MM.1S (cell line): ENCODE measurements around the gene CHD6.

Experiments used
- DNase-seq: peaks from one replicate; pipeline ENCODE4 v3.0.0-alpha.2; 2015
- H2AFZ ChIP-seq: fragments of 300-600 bp; sonication (generic); 2 replicates; pipeline ENCODE4 v1.6.0; 2016; ENCODE audit warnings: antibody characterized with exemption, low read length
- H3F3A ChIP-seq: fragments of 300-600 bp; sonication (generic); 2 replicates; pipeline ENCODE4 v1.6.1; 2016; ENCODE audit warnings: mild to moderate bottlenecking, antibody characterized with exemption, low read length, moderate library complexity, mixed read lengths; ENCODE audit not compliant: insufficient read depth
- H3K27ac ChIP-seq: fragments of 300-600 bp; sonication (generic); 2 replicates; pipeline ENCODE4 v1.5.1; 2016; ENCODE audit warnings: mild to moderate bottlenecking, low read length
- H3K27me3 ChIP-seq: fragments of 300-600 bp; sonication (generic); replicated peaks from 2 replicates; pipeline ENCODE4 v1.6.0; 2016; ENCODE audit warnings: low read length; ENCODE audit not compliant: insufficient read depth
- H3K36me3 ChIP-seq: fragments of 300-600 bp; sonication (generic); replicated peaks from 2 replicates; pipeline ENCODE4 v1.6.1; 2016; ENCODE audit warnings: mild to moderate bottlenecking, low read length, mixed read lengths; ENCODE audit not compliant: insufficient read depth
- H3K4me1 ChIP-seq: fragments of 300-600 bp; sonication (generic); 2 replicates; pipeline ENCODE4 v1.6.1; 2016; ENCODE audit warnings: low read length, mixed read lengths
- H3K4me2 ChIP-seq: fragments of 300-600 bp; sonication (generic); 2 replicates; pipeline ENCODE4 v1.6.0; 2016; ENCODE audit warnings: low read depth, low read length
- H3K4me3 ChIP-seq: fragments of 300-600 bp; sonication (generic); 2 replicates; pipeline ENCODE4 v1.5.1; 2016; ENCODE audit warnings: low read length, mixed read lengths
- H3K79me2 ChIP-seq: fragments of 300-600 bp; sonication (generic); 2 replicates; pipeline ENCODE4 v1.6.1; 2016; ENCODE audit warnings: mixed run types, low read length, mixed read lengths
- H3K9ac ChIP-seq: fragments of 300-600 bp; sonication (generic); 2 replicates; pipeline ENCODE4 v1.6.1; 2016; ENCODE audit warnings: low read length, mixed read lengths
- H3K9me2 ChIP-seq: fragments of 300-600 bp; sonication (generic); replicated peaks from 2 replicates; pipeline ENCODE4 v1.6.1; 2016; ENCODE audit warnings: mild to moderate bottlenecking, low read length, mixed read lengths; ENCODE audit not compliant: insufficient read depth
- H3K9me3 ChIP-seq: fragments of 300-600 bp; sonication (generic); replicated peaks from 2 replicates; pipeline ENCODE4 v1.6.1; 2016; ENCODE audit warnings: mild to moderate bottlenecking, low read length, mixed read lengths; ENCODE audit not compliant: insufficient read depth
- H4K20me1 ChIP-seq: fragments of 300-600 bp; sonication (generic); 2 replicates; pipeline ENCODE4 v1.6.1; 2016; ENCODE audit warnings: mild to moderate bottlenecking, low read length, moderate library complexity, mixed read lengths; ENCODE audit not compliant: insufficient read depth
- EZH2 ChIP-seq: fragments of 300-600 bp; sonication (generic); optimal IDR thresholded peaks from 2 replicates; pipeline ENCODE3; 2017; ENCODE audit warnings: low read depth, mild to moderate bottlenecking, antibody characterized with exemption, low read length, mixed read lengths
- EZH2phosphoT487 ChIP-seq: fragments of 300-600 bp; sonication (generic); IDR thresholded peaks from 2 replicates; pipeline ENCODE4 v1.6.1; 2018; ENCODE audit warnings: antibody characterized with exemption, low read length
- TF ChIP-seq, protein P1 (sequence below): fragments of 300-600 bp; sonication (generic); IDR thresholded peaks from 2 replicates; pipeline ENCODE4 v1.5.1; 2016; ENCODE audit warnings: antibody characterized with exemption, low read length, mixed read lengths

CHD6 gene

DNA sequence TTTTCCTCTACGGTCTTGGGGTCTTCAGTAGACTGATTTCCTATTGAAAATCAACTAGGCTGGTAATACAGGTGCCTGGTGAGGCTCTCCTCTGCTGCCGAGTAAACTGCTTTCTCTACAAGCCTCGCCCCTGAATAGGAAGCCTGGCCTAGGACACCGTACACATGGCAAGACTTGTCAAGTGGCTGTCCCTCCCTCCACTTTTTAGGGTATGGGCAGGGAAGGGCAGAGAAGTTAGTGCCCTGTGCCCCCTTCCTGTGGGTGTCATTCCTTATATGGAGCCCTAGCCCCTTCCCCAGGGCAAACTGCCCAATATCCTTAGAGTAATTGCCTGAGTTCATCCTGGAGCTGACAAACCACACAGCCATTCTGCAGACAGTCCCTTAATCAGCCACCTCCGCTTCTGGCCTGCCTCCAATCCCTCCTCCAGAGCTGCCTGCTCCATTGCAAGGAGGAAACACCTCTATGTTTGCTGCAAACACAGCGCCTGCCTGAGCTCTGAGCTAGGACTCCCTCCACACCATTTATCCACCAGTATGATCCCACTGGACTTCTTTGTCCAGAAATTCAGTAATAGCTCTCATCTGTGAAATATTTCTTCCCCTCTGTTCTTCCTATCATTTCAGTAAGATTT, 93.1 kb downstream of the CHD6 start:
- Histone ChIP-seq H3K4me2 (no peak overlapping the region), H3K79me2 (no peaks in the 10 kb centered on the region), H3K9me3 (no peaks in the 10 kb centered on the region), H3K36me3 (no peaks in the 10 kb centered on the region), H4K20me1 (no peaks in the 10 kb centered on the region), H3K9me2 (no peaks in the 10 kb centered on the region), H3F3A (no peaks in the 10 kb centered on the region), H3K4me1 (no peaks in the 10 kb centered on the region), H3K4me3 (no peak overlapping the region), H2AFZ (no peak overlapping the region), H3K9ac (no peak overlapping the region), H3K27ac (no peak overlapping the region), H3K27me3 (no peaks in the 10 kb centered on the region)
- no peak for DNase-seq
- TF ChIP-seq, protein P1, sequence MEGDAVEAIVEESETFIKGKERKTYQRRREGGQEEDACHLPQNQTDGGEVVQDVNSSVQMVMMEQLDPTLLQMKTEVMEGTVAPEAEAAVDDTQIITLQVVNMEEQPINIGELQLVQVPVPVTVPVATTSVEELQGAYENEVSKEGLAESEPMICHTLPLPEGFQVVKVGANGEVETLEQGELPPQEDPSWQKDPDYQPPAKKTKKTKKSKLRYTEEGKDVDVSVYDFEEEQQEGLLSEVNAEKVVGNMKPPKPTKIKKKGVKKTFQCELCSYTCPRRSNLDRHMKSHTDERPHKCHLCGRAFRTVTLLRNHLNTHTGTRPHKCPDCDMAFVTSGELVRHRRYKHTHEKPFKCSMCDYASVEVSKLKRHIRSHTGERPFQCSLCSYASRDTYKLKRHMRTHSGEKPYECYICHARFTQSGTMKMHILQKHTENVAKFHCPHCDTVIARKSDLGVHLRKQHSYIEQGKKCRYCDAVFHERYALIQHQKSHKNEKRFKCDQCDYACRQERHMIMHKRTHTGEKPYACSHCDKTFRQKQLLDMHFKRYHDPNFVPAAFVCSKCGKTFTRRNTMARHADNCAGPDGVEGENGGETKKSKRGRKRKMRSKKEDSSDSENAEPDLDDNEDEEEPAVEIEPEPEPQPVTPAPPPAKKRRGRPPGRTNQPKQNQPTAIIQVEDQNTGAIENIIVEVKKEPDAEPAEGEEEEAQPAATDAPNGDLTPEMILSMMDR: no peak
- TF ChIP-seq EZH2phosphoT487: no peak
- TF ChIP-seq EZH2: no peak

DNA sequence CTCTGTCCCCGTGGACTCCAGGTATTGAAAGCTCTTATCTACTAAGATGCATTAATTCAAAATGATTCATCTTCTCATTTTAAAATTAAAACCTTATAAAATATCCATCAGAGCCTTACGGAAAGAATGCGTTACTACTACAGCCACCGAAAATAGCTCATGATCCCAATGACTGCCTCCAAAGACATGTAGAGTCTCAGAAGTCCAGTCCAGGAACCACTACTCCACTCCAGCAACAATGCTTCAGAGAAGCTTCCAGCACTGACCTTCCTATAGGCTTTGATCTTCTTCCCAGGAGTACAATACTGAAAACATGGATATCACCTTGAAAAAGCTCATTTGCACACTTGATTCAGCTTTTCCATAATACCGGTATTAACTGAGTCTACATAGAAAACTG, 94.3 kb downstream of the CHD6 start:
- Histone ChIP-seq H4K20me1 (no peaks in the 10 kb centered on the region), H2AFZ (no peak overlapping the region), H3K27ac (no peak overlapping the region), H3K27me3 (no peaks in the 10 kb centered on the region), H3K4me1 (no peaks in the 10 kb centered on the region), H3K79me2 (no peaks in the 10 kb centered on the region), H3K9me3 (no peaks in the 10 kb centered on the region), H3K4me3 (no peak overlapping the region), H3K36me3 (no peaks in the 10 kb centered on the region), H3F3A (no peaks in the 10 kb centered on the region), H3K9ac (no peak overlapping the region), H3K4me2 (no peak overlapping the region), H3K9me2 (no peaks in the 10 kb centered on the region)
- TF ChIP-seq EZH2phosphoT487 (no peak), EZH2 (no peak)
- TF ChIP-seq, protein P1: no peak
- no peak for DNase-seq

DNA sequence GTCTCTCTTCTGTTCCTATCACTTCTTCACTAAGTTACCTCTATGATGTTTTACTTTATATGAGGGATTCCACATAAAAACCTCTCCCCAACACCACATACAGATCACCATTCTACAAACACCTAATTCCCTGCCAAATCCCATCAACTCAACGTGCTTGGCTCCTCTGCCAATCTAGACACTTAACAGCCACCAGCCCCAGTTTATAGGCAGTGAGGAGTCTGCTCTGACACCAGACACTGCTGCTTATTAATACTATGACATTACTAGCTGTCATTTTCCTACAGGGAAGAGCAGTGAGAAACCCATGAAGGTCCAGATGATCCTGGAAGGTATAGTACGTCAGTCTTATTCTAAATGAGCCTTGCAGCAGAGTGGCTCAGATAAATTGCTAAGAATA, 104.3 kb downstream of the CHD6 start:
- Histone ChIP-seq H4K20me1 (no peaks in the 10 kb centered on the region), H3K4me2 (no peak overlapping the region), H3K9me2 (no peaks in the 10 kb centered on the region), H3K4me3 (no peak overlapping the region), H2AFZ (no peak overlapping the region), H3K27me3 (no peaks in the 10 kb centered on the region), H3K9me3 (no peaks in the 10 kb centered on the region), H3K36me3 (no peaks in the 10 kb centered on the region), H3F3A (no peaks in the 10 kb centered on the region), H3K9ac (no peak overlapping the region), H3K79me2 (no peaks in the 10 kb centered on the region), H3K27ac (no peak overlapping the region), H3K4me1 (no peaks in the 10 kb centered on the region)
- no peak for DNase-seq
- TF ChIP-seq EZH2phosphoT487 (no peak), EZH2 (no peak)
- TF ChIP-seq, protein P1: no peak
